ENCODE results near the gene ZBTB38. TPM values are rescaled to one million over a fixed set of nuclear protein-coding genes. Genes with fewer than 3 reads are reported as not detected.

The ZBTB38 gene, protein sequence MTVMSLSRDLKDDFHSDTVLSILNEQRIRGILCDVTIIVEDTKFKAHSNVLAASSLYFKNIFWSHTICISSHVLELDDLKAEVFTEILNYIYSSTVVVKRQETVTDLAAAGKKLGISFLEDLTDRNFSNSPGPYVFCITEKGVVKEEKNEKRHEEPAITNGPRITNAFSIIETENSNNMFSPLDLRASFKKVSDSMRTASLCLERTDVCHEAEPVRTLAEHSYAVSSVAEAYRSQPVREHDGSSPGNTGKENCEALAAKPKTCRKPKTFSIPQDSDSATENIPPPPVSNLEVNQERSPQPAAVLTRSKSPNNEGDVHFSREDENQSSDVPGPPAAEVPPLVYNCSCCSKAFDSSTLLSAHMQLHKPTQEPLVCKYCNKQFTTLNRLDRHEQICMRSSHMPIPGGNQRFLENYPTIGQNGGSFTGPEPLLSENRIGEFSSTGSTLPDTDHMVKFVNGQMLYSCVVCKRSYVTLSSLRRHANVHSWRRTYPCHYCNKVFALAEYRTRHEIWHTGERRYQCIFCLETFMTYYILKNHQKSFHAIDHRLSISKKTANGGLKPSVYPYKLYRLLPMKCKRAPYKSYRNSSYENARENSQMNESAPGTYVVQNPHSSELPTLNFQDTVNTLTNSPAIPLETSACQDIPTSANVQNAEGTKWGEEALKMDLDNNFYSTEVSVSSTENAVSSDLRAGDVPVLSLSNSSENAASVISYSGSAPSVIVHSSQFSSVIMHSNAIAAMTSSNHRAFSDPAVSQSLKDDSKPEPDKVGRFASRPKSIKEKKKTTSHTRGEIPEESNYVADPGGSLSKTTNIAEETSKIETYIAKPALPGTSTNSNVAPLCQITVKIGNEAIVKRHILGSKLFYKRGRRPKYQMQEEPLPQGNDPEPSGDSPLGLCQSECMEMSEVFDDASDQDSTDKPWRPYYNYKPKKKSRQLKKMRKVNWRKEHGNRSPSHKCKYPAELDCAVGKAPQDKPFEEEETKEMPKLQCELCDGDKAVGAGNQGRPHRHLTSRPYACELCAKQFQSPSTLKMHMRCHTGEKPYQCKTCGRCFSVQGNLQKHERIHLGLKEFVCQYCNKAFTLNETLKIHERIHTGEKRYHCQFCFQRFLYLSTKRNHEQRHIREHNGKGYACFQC (N-terminal part only)
- total RNA-seq, result 100 to 1,000 TPM; 101 to 147 (median 118) TPM

DNA sequence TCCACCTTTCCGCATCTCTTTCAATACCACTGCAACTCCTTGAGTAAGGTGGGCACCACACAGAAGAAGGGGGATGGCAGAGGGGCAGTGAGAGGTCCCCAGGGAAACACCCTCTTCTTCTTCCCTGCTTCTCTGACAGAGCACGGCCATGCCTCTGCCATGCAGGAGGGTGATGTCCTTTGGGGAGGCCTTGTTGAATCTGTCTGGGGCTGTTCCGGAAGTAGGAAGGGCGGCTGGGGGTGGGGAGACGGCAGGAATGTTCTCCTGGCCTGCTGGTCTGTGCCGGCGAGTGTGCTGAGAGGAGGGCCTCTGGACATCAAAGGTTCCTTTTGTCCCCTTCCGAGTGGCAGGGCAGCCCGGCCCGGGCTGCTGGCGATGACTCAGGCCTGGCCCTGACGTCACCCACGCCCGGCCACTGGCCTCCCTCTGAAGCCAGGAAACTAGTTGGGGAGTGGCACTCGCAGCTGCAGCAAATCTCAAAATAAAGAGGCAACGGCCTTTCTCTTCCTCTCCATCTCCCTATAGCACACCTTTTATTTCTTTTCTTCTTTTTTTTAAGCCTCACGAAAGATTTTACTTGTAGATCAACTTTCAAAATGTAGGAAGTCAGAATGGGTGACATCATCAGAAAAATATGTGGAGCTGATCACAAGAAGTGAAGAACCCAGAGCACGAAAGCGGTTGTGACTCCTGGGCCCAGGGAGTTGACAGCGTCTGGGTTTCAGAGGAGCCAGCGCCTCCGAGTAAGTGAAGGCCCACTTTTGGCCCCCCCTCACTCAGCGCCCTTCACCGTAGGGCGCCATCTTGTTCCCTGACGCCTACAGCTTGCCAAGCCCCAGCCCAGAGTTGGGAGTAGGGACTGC lies at the start of gene ZBTB38:
ZBTB38 (plus strand) TSS at position 443 of the 863 bp plus-strand sequence. CDS start 73,885 bp downstream, outside the sequence.
- TF ChIP-seq, protein P1, sequence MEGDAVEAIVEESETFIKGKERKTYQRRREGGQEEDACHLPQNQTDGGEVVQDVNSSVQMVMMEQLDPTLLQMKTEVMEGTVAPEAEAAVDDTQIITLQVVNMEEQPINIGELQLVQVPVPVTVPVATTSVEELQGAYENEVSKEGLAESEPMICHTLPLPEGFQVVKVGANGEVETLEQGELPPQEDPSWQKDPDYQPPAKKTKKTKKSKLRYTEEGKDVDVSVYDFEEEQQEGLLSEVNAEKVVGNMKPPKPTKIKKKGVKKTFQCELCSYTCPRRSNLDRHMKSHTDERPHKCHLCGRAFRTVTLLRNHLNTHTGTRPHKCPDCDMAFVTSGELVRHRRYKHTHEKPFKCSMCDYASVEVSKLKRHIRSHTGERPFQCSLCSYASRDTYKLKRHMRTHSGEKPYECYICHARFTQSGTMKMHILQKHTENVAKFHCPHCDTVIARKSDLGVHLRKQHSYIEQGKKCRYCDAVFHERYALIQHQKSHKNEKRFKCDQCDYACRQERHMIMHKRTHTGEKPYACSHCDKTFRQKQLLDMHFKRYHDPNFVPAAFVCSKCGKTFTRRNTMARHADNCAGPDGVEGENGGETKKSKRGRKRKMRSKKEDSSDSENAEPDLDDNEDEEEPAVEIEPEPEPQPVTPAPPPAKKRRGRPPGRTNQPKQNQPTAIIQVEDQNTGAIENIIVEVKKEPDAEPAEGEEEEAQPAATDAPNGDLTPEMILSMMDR (IDR thresholded peaks at IDR 0.05; ENCODE audit: low read depth), result no peak

DNA sequence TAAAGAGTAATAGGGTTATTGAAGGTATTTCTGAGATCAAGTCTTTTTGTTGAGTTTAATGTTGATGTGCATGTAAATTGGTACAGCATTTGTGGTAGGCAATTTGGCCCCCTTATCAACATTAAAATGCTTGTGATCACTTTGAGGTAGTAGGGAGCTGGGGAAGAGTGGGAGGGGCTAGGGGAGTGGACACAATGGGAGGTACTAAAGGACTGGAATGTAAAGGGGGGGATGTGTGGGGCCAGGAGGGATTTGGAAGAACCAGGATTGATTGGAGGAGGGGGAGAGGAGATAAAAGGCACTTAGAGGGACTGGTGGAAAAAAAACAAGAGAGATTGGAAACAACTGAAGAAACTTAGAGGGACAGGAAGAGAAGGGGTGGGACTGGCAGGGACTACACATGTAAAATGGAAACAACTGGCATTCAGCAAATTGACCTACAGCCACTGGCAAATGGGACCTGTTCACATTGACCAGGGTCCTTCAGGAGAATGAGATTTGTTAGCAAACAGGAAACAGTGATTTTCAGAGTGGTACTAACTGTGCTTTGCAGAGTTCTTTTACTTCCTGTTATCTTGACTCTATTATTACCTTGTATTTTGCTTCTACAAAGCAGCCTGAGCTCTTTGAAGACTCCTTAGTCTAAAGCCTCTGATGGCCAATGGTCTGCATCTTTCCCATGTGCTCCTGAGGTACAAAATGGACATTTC lies 47.8 kb upstream of the ZBTB38 start:
- TF ChIP-seq, protein P1 (IDR thresholded peaks at IDR 0.05; ENCODE audit: low read depth), result no peak

DNA sequence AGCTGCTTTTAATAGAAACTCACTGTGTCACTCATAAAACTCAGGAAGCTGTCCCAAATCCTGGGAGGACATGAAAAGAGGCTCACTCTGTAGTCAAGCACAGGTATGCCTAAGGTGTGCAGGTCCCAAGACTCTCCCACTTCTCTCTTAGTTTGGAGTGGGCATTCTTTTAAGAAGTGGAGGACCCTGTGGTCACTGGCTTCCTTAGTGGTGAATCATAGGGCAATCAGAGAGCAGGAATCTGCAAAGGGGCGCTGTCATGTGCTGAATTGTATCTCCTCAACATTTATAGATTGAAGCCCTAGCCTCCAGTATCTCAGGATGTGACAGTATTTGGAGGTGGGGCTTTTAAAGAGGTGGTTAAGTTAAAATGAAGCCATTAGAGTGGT lies 47.2 kb upstream of the ZBTB38 start:
- TF ChIP-seq, protein P1 (IDR thresholded peaks at IDR 0.05; ENCODE audit: low read depth), result no peak

DNA sequence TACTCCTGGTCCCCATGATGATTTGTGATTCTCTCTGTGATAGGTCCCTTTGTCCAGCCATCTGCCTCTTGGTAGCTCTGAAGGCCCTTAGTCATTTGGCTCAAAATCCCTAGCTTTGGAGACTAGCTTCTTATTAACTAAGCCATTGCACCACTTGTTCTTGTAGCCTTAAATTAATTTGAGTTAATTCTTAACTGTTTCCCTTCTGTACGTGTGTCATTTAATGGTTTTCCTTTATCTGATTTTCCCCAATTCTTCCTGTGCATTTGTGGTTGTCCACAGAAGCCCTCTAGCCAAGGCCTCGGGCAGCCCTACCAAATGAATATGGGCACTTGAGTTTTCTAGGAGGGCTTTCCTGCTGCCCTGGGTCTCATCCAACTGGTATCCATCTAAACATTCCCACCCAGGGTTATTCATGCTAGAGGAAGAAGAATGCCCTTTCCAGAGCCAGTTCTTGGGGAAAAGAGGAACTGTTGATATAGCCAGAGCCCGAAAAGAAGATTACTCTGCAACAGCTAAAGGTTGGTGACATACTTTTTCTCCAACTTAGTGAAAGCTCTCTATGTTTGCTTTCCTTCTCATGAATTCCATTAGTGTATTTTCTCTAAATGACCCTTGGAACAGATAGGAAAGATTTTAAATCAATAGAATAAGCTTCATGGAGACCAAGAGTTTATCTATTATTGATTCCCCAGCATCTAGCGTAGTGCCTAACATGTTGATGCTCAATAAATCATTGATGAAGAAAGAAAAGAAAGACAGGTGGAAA lies 44.2 kb upstream of the ZBTB38 start:
- TF ChIP-seq, protein P1 (IDR thresholded peaks at IDR 0.05; ENCODE audit: low read depth), result no peak

DNA sequence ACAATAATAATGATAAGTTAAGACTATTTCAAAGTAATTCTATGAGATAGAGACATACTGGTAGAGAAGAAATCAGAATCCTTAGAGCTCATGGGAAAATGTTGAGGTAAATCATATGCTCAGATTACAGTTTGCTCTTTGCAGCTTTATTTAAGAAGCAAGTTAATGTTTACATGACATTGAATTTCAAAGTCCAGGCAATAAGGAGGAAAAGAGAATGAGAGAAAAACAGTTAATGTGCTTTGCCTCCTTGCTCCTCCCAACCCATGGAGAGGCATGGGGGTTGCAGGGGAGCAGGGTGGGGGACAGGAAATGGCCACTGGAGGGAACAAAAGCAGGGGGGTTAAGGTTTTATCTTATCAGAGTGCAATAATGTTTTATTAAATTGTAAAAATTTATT lies 42.2 kb upstream of the ZBTB38 start:
- TF ChIP-seq, protein P1 (IDR thresholded peaks at IDR 0.05; ENCODE audit: low read depth), result no peak

DNA sequence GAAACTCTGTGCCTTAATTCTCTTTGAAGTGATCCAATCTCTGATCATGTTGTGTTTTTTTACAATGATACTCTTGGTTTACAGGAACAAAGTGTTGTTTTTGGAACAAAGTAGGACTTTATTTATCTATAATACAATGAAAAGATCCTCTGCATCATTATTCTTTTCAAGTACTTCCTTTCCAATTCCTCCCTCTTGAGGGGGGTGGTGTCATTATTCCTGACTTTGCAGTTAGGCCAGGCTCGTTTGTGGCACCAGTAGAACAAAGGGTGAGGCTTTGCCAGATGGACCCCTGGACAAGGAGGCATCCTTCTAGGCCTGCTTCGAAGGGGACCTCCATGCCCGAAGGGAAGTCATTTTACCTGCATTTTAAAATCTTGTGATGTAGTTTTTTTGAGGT lies 41.7 kb upstream of the ZBTB38 start:
- TF ChIP-seq, protein P1 (IDR thresholded peaks at IDR 0.05; ENCODE audit: low read depth), result no peak
